Loucy (cell line): ENCODE results near the gene PCED1B.
"Not testable (repeated sequence)": the region's sequence is repeated elsewhere in the genome, so short reads cannot be mapped to it uniquely, and the experiment has no call there.

ENCODE experiments used
- H2AFZ ChIP-seq: fragments of 200-600 bp; sonication (generic); 2 replicates; pipeline ENCODE4 v1.6.0; 2016; ENCODE audit warnings: antibody characterized with exemption, mild to moderate bottlenecking, low read length, moderate library complexity
- H3F3A ChIP-seq: fragments of 200-600 bp; 2 replicates; pipeline ENCODE4 v1.6.0; 2016; ENCODE audit warnings: antibody characterized with exemption, low read depth, mild to moderate bottlenecking
- H3K27me3 ChIP-seq: fragments of 200-600 bp; sonication (generic); 2 replicates; pipeline ENCODE4 v1.6.1; 2014; ENCODE audit warnings: low read length, mild to moderate bottlenecking; ENCODE audit not compliant: insufficient read depth, poor library complexity, severe bottlenecking
- H3K36me3 ChIP-seq: fragments of 200-600 bp; sonication (generic); 2 replicates; pipeline ENCODE4 v1.6.1; 2016; ENCODE audit warnings: low read length; ENCODE audit not compliant: insufficient read depth
- H3K4me1 ChIP-seq: fragments of 200-600 bp; sonication (generic); 2 replicates; pipeline ENCODE4 v1.5.1; 2014; ENCODE audit warnings: low read length, mild to moderate bottlenecking; ENCODE audit not compliant: insufficient read depth, poor library complexity, severe bottlenecking
- H3K4me2 ChIP-seq: fragments of 200-600 bp; sonication (generic); 2 replicates; pipeline ENCODE4 v1.6.0; 2014; ENCODE audit warnings: antibody characterized with exemption, low read length, low read depth, mild to moderate bottlenecking; ENCODE audit not compliant: poor library complexity, severe bottlenecking
- H3K4me3 ChIP-seq: fragments of 200-600 bp; sonication (generic); 2 replicates; pipeline ENCODE4 v1.5.1; 2014; ENCODE audit warnings: low read length, mild to moderate bottlenecking, mixed read lengths; ENCODE audit not compliant: poor library complexity, severe bottlenecking
- H3K79me2 ChIP-seq: fragments of 200-600 bp; sonication (generic); 2 replicates; pipeline ENCODE4 v1.6.1; 2014; ENCODE audit warnings: low read length; ENCODE audit not compliant: insufficient read depth
- H3K9ac ChIP-seq: fragments of 200-600 bp; sonication (generic); 2 replicates; pipeline ENCODE4 v1.6.0; 2014; ENCODE audit warnings: mild to moderate bottlenecking, low read depth, low read length, moderate library complexity; ENCODE audit not compliant: poor library complexity, severe bottlenecking
- H3K9me2 ChIP-seq: fragments of 200-600 bp; sonication (generic); replicated peaks from 2 replicates; pipeline ENCODE4 v1.6.1; 2016; ENCODE audit warnings: low read depth, low read length, mixed read lengths
- H3K9me3 ChIP-seq: fragments of 200-600 bp; sonication (generic); 2 replicates; pipeline ENCODE4 v1.6.1; 2014; ENCODE audit warnings: mild to moderate bottlenecking, antibody characterized with exemption, low read length, low read depth; ENCODE audit not compliant: insufficient read depth
- H4K20me1 ChIP-seq: fragments of 200-600 bp; sonication (generic); 2 replicates; pipeline ENCODE4 v1.6.0; 2014; ENCODE audit warnings: antibody characterized with exemption, low read length, mild to moderate bottlenecking; ENCODE audit not compliant: insufficient read depth, poor library complexity, severe bottlenecking
- CTCF ChIP-seq: fragments of 200-600 bp; sonication (generic); conservative IDR thresholded peaks from 2 replicates; pipeline ENCODE4 v1.5.1; 2014; ENCODE audit warnings: mild to moderate bottlenecking, antibody characterized with exemption, low read length
- EZH2phosphoT487 ChIP-seq: fragments of 200-600 bp; IDR thresholded peaks from 2 replicates; pipeline ENCODE4 v1.6.1; 2018; ENCODE audit warnings: antibody characterized with exemption, mild to moderate bottlenecking, moderate library complexity, borderline replicate concordance

The PCED1B gene

GRCh38 chr12:47058640-47059039 lies 20.8 kb upstream of the PCED1B start:
- not testable (repeated sequence) for H4K20me1 ChIP-seq, H3K4me2 ChIP-seq, H3F3A ChIP-seq, H3K9ac ChIP-seq, H3K4me1 ChIP-seq, H3K36me3 ChIP-seq, H2AFZ ChIP-seq, H3K9me3 ChIP-seq, H3K27me3 ChIP-seq, H3K79me2 ChIP-seq, H3K4me3 ChIP-seq, H3K9me2 ChIP-seq

- no peak overlapping the region for H3K9ac ChIP-seq
- TF ChIP-seq EZH2phosphoT487 (no peak), CTCF (no peak)
- no peak overlapping the region for H2AFZ ChIP-seq
- H4K20me1 ChIP-seq = no peaks in the 10 kb centered on the region
- H3K9me3 ChIP-seq = no peaks in the 10 kb centered on the region
- no peaks in the 10 kb centered on the region for H3F3A ChIP-seq
- H3K79me2 ChIP-seq = no peaks in the 10 kb centered on the region
- no peak overlapping the region for H3K4me3 ChIP-seq
- no peak overlapping the region for H3K4me2 ChIP-seq
- H3K4me1 ChIP-seq = no peaks in the 10 kb centered on the region
- H3K27me3 ChIP-seq = no peaks in the 10 kb centered on the region
- no peaks in the 10 kb centered on the region for H3K36me3 ChIP-seq
- no peaks in the 10 kb centered on the region for H3K9me2 ChIP-seq
These were observed 13.9 kb upstream of the PCED1B start for GRCh38 chr12:47065546-47065945.

- Histone ChIP-seq H3K27me3 (no peaks in the 10 kb centered on the region), H3K36me3 (no peaks in the 10 kb centered on the region), H3K79me2 (no peaks in the 10 kb centered on the region), H3K9me3 (no peaks in the 10 kb centered on the region), H3K9ac (no peak overlapping the region), H3K4me2 (no peak overlapping the region), H3K9me2 (no peaks in the 10 kb centered on the region), H2AFZ (0 out of 2 replicates have a peak overlapping the region, but pooled peaks have one; percentile 11), H4K20me1 (no peaks in the 10 kb centered on the region), H3K4me1 (no peaks in the 10 kb centered on the region), H3F3A (no peaks in the 10 kb centered on the region), H3K4me3 (no peak overlapping the region)
- TF ChIP-seq EZH2phosphoT487 = no peak
- no peak for TF ChIP-seq CTCF
These were observed 13.0 kb upstream of the PCED1B start for GRCh38 chr12:47066278-47067025.

GRCh38 chr12:47067176-47067575 lies 12.2 kb upstream of the PCED1B start:
- H3K4me3 ChIP-seq = no peak overlapping the region
- no peaks in the 10 kb centered on the region for H3K4me1 ChIP-seq
- H3K9me3 ChIP-seq = no peaks in the 10 kb centered on the region
- H3K9ac ChIP-seq = no peak overlapping the region
- H3K9me2 ChIP-seq = no peaks in the 10 kb centered on the region
- H3K27me3 ChIP-seq = no peaks in the 10 kb centered on the region
- no peaks in the 10 kb centered on the region for H3F3A ChIP-seq
- 0 out of 2 replicates have a peak overlapping the region, but pooled peaks have one; percentile 11 for H2AFZ ChIP-seq
- H3K36me3 ChIP-seq = no peaks in the 10 kb centered on the region
- TF ChIP-seq CTCF (no peak), EZH2phosphoT487 (no peak)
- H3K79me2 ChIP-seq = no peaks in the 10 kb centered on the region
- H4K20me1 ChIP-seq = no peaks in the 10 kb centered on the region
- H3K4me2 ChIP-seq = no peak overlapping the region
